SK-MEL-5 (cell line): ENCODE results near the gene SLC16A8. TPM values are rescaled to one million over a fixed set of nuclear protein-coding genes. Genes with fewer than 3 reads are reported as not detected.

ENCODE experiments used
- DNase-seq: peaks from one replicate; pipeline ENCODE4 v3.0.0-alpha.2; 2016; ENCODE audit warnings: low read depth, low spot score
- in situ Hi-C: cut with HindIII; loops from 2 replicates; pipeline ENCODE4 v1.10.0; 2016; ENCODE audit warnings: low sequenced_read_pairs, high pct_unique_total_duplicates, low pct_unique_long_range_greater_than_20kb
- total RNA-seq: library from RNA; depleted of rRNA; stranded (reverse); fragments of >200 nt; shearing (Covaris generic); gene quantifications from 2 replicates; pipeline ENCODE4 v1.2.3, GENCODE V29; 2014; rRNA removed

The SLC16A8 gene
- total RNA-seq, 1 experiment from 2014 or later, result not detected

- in situ Hi-C loops, result no loop called here
- DNase-seq, result no peak
Observed at GRCh38 chr22:38029370-38029769, 54.6 kb downstream of the SLC16A8 start.

- DNase-seq, result no peak
- in situ Hi-C loops, result no loop called here
Observed at GRCh38 chr22:38028344-38029130, 55.4 kb downstream of the SLC16A8 start.

Other genes starting within 250 kb of the SLC16A8 start
- gene ANKRD54, start 239.8 kb downstream of the SLC16A8 start, total RNA-seq, result 47.7 and 50.8 TPM in 2 replicates
- 664 and 804 TPM in 2 replicates for gene EIF3L, start 234.8 kb downstream of the SLC16A8 start, total RNA-seq
- 27.6 and 29.7 TPM in 2 replicates for gene MICALL1, start 177.9 kb downstream of the SLC16A8 start, total RNA-seq
- 0.55 and 0.80 TPM in 2 replicates for gene C22orf23, start 130.6 kb downstream of the SLC16A8 start, total RNA-seq
- 260 and 264 TPM in 2 replicates for gene POLR2F, start 130.5 kb downstream of the SLC16A8 start, total RNA-seq
- gene SOX10, start 99.6 kb downstream of the SLC16A8 start, total RNA-seq, result 188 and 199 TPM in 2 replicates
- 24.2 and 35.7 TPM in 2 replicates for gene PICK1, start 26.8 kb downstream of the SLC16A8 start, total RNA-seq
- 42.1 and 49.1 TPM in 2 replicates for gene BAIAP2L2, start 26.5 kb upstream of the SLC16A8 start, total RNA-seq
- gene PLA2G6, start 97.6 kb upstream of the SLC16A8 start, total RNA-seq, result 20.8 and 21.5 TPM in 2 replicates
- gene MAFF, start 117.8 kb upstream of the SLC16A8 start, total RNA-seq, result 153 and 181 TPM in 2 replicates
- 12.7 and 14.7 TPM in 2 replicates for gene TMEM184B, start 188.8 kb upstream of the SLC16A8 start, total RNA-seq
- 117 and 120 TPM in 2 replicates for gene CSNK1E, start 233.2 kb upstream of the SLC16A8 start, total RNA-seq